Mesodermal cell (in vitro differentiated cells): Measurements from ENCODE around the gene ZNF750.

Experiments used
- H3K27ac ChIP-seq: 2 replicates; pipeline ENCODE4 v1.7.0; 2013; ENCODE audit warnings: mild to moderate bottlenecking, low read depth, low read length, moderate library complexity; ENCODE audit not compliant: severe bottlenecking
- H3K36me3 ChIP-seq: 2 replicates; pipeline ENCODE4 v1.7.1; 2013; ENCODE audit warnings: mild to moderate bottlenecking, low read length, moderate library complexity; ENCODE audit not compliant: control insufficient read depth, insufficient read depth
- H3K4me1 ChIP-seq: one replicate; pipeline ENCODE4 v1.7.1; 2013; ENCODE audit warnings: mild to moderate bottlenecking, low read length; ENCODE audit not compliant: insufficient read depth, control insufficient read depth, poor library complexity, severe bottlenecking
- H3K4me3 ChIP-seq: 2 replicates; pipeline ENCODE4 v1.7.0; 2013; ENCODE audit warnings: low read length, control low read depth, mild to moderate bottlenecking; ENCODE audit not compliant: insufficient read depth, poor library complexity, severe bottlenecking; ENCODE audit errors: extremely low read depth
- H3K9me3 ChIP-seq: 2 replicates; pipeline ENCODE4 v1.7.1; 2013; ENCODE audit warnings: mild to moderate bottlenecking, low read length, moderate library complexity; ENCODE audit not compliant: control insufficient read depth
- WGBS, 2 experiments: methylation state at CpG; one replicate each; pipeline ENCODE4 v1.1.5; 2013; ENCODE audit warnings: missing lambda C conversion rate in 2 of 2; ENCODE audit not compliant: insufficient coverage in 2 of 2; 5-methylcytosine and 5-hydroxymethylcytosine counted together

The ZNF750 gene

DNA sequence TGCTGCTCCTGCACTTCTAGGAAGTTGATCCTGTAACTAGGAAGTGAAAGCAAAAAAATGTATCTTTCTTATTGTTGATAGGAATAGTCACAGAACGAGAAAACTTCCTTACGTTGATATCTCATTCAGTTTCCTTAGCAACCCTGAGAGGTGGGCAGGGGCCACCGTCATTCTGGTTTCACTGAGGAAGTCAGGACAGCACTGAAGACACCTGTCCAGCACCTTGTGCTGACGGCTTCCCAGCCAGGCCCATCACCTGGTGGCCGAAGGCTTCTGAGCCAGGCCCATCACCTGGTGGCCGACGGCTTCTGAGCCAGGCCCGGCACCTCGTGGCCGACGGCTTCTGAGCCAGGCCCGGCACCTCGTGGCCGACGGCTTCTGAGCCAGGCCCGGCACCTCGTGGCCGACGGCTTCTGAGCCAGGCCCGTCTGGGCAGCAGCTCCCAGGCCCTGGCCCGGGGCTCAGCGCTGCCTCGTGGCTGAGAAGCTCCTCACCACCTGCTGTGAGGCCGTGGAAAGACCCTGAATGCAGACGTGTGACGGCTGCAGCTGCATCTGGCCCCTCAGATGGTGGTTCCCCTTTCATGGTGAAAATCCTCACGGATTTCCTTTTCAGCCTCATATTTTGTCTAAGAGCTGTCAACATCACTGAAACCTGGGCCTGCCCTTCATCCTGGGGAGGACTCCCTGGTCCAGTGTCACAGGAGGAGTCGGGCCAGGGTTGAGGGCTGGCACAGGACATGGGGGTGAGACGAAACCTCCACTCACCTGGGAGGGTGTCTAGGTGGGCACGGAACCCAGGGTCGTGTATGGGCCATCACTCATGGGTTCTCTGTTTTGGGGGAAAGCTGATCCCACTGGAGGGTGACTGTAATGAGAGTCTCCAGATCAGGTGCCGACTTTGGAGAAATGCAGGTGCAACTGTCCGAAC, 33.0 kb upstream of the ZNF750 start:
- H3K9me3 ChIP-seq = no peaks in the 10 kb centered on the region
- 91 to 95% methylated on average over 25 to 31 of the region's 33 CpGs for WGBS, 2 experiments
- H3K27ac ChIP-seq = no peak overlapping the region
- H3K36me3 ChIP-seq = peaks cover 24% of the 10 kb centered on the region
- peaks cover 17% of the 10 kb centered on the region for H3K4me1 ChIP-seq
- H3K4me3 ChIP-seq = no peak overlapping the region

- no peaks in the 10 kb centered on the region for H3K9me3 ChIP-seq
- H3K27ac ChIP-seq = no peak overlapping the region
- peaks cover 24% of the 10 kb centered on the region for H3K36me3 ChIP-seq
- H3K4me1 ChIP-seq = peaks cover 17% of the 10 kb centered on the region
- 91% methylated on average over 30 to 41 of the region's 41 CpGs for WGBS, 2 experiments
- H3K4me3 ChIP-seq = no peak overlapping the region
Measured at GRCh38 chr17:82871776-82872561, 32.1 kb upstream of the ZNF750 start.

DNA sequence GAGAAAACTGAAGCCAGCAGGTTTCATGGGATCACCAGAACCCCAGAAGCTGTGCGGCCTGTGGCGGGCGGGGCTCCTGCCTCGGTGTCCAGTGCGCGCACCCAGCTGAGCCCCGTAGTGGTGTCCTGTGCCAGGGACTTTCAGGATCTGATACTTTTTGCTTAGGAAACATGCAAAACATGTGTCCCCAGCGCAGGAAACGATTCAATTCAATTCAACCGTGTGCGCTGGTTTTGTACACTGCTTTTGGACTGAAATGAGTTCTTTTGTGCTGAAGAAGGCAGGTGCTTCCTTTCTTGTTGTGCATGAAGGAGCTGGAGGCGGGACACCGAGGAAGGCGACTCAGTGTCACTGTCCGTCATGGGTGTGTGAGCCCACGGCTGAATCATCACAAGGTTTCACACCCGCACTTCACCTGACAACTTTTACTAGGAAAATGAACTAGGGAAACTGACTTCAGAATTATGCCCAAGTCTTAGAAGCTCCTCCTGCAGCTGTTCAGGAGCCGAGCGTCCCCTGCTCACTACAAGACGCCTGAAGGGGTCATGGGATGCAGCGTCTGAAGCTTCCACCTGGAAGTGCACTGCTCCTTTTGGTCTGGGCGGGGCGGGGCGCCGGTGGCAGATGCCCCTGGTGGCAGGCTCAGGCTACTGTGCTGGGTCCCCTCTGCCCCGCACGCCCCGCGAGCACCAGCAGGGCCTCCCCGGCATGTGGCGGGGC, 31.4 kb upstream of the ZNF750 start:
- no peaks in the 10 kb centered on the region for H3K9me3 ChIP-seq
- 94% methylated on average over 29 to 30 of the region's 31 CpGs for WGBS, 2 experiments
- peaks cover 18% of the 10 kb centered on the region for H3K4me1 ChIP-seq
- H3K4me3 ChIP-seq = no peak overlapping the region
- H3K36me3 ChIP-seq = peaks cover 24% of the 10 kb centered on the region
- H3K27ac ChIP-seq = no peak overlapping the region

DNA sequence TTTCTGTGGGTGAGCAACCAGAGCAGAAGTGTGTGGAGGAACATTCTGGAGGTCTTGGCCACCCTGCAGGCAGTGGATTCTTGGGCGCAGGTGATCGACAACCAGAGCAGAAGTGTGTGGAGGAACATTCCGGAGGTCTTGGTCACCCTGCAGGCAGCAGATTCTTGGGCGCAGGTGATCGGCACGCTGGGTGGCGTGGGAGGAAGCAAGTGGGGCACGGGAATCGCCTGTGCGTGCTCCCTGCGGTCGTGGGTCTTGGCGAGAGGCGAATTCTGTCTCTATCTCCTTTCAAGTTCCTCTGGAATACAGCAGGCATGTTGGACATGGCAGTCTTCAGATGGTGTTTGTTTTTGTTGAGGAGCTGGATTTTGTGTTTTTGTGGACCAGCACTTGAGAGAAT, 30.7 kb upstream of the ZNF750 start:
- no peak overlapping the region for H3K4me3 ChIP-seq
- H3K4me1 ChIP-seq = peaks cover 18% of the 10 kb centered on the region
- peaks cover 24% of the 10 kb centered on the region for H3K36me3 ChIP-seq
- 94 to 98% methylated on average over 11 to 14 of the region's 14 CpGs for WGBS, 2 experiments
- no peaks in the 10 kb centered on the region for H3K9me3 ChIP-seq
- H3K27ac ChIP-seq = no peak overlapping the region

DNA sequence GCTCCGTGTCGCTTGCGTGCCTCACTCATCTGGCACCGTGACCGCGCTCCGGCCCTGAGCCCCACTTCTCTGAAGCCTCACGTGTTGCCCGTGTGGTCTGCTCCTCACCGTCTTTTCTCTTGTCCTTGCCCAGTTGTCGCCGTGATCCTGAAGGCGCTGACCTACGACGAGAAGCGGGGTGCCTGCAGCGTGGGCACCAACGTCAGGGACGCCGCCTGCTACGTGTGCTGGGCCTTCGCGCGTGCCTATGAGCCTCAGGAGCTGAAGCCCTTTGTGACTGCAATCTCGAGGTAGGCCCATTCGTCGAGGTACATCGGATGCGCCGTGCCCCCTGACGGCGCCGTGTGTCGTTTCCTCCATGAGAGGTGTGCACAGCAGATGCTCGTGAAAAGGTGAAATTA, 30.3 kb upstream of the ZNF750 start:
- WGBS, 2 experiments = 94 to 95% methylated on average over 33 to 35 of the region's 35 CpGs

GRCh38 chr17:82869536-82869935, 29.7 kb upstream of the ZNF750 start:
- Histone ChIP-seq H3K27ac (no peak overlapping the region), H3K36me3 (peaks cover 24% of the 10 kb centered on the region), H3K4me1 (peaks cover 13% of the 10 kb centered on the region), H3K4me3 (no peak overlapping the region), H3K9me3 (no peaks in the 10 kb centered on the region)
- WGBS, 2 experiments = 93 to 96% methylated on average over 8 to 10 of the region's 11 CpGs

More for the DNA sequence above, 30.3 kb upstream of the ZNF750 start:
- Histone ChIP-seq H3K36me3 (peaks cover 24% of the 10 kb centered on the region), H3K4me1 (peaks cover 13% of the 10 kb centered on the region), H3K4me3 (no peak overlapping the region), H3K27ac (no peak overlapping the region), H3K9me3 (no peaks in the 10 kb centered on the region)

DNA sequence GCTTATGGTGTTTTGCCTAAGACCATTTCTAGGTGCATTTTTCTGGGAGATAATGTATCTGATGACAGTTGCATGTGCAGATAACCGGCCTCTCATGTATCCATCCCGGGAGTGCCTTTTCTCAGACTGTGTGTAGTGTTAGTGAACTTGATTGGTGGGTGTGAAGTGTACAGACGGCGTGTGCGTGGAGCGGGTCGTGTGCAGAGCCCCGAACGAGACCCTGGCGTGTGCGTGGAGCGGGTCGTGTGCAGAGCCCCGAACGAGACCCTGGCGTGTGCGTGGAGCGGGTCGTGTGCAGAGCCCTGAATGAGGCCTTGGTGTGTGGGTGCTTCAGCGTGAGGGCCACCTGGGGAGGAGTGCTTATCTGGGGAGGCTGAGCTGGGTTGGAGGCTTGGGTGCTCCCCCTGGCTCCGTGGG, 28.9 kb upstream of the ZNF750 start:
- Histone ChIP-seq H3K9me3 (no peaks in the 10 kb centered on the region), H3K36me3 (peaks cover 24% of the 10 kb centered on the region), H3K4me3 (no peak overlapping the region), H3K27ac (no peak overlapping the region), H3K4me1 (peaks cover 21% of the 10 kb centered on the region)
- WGBS, 2 experiments = 92% methylated on average over 19 to 20 of the region's 21 CpGs

GRCh38 chr17:82867763-82868325, 28.0 kb upstream of the ZNF750 start:
- no peaks in the 10 kb centered on the region for H3K9me3 ChIP-seq
- H3K4me3 ChIP-seq = no peak overlapping the region
- 97 to 98% methylated on average over 9 to 13 of the region's 18 CpGs for WGBS, 2 experiments
- no peak overlapping the region for H3K27ac ChIP-seq
- peaks cover 24% of the 10 kb centered on the region for H3K36me3 ChIP-seq
- peaks cover 30% of the 10 kb centered on the region for H3K4me1 ChIP-seq

- Histone ChIP-seq H3K4me3 (no peak overlapping the region), H3K4me1 (peaks cover 38% of the 10 kb centered on the region), H3K9me3 (no peaks in the 10 kb centered on the region), H3K27ac (peak overlapping the region; percentile 74), H3K36me3 (peaks cover 16% of the 10 kb centered on the region)
- WGBS, 2 experiments = 90 to 94% methylated on average over 8 of the region's 11 CpGs
Measured at GRCh38 chr17:82866590-82867191, 26.9 kb upstream of the ZNF750 start.
